CD4-positive, alpha-beta memory T cell (primary cell): Measurements from ENCODE around the gene MAN1C1. TPM values are rescaled to one million over a fixed set of nuclear protein-coding genes. Genes with fewer than 3 reads are reported as not detected.

Experiments
- CTCF ChIA-PET: fragments of 350-600 bp; sonication (Branson Sonifier 250); formaldehyde crosslinking; loops from one replicate; lab custom pipeline; 2021; ENCODE audit warnings: inconsistent platforms; ENCODE audit not compliant: partially characterized antibody; lab: Charles Lee
- POLR2A ChIA-PET: fragments of 350-600 bp; sonication (Branson Sonifier 250); formaldehyde crosslinking; loops from one replicate; lab custom pipeline; 2021; ENCODE audit not compliant: partially characterized antibody; lab: Charles Lee
- DNase-seq, 5 donors: peaks; one replicate each; pipeline versions ENCODE4 v3.0.0 to v3.0.0-alpha.2; 2020 to 2022; ENCODE audit warnings: mixed read lengths in 1 of 5
- H3K27ac ChIP-seq: one replicate; pipeline ENCODE4 v1.7.0; 2013; ENCODE audit warnings: low read depth, low read length
- H3K27me3 ChIP-seq: 2 replicates; pipeline ENCODE4 v1.7.0; 2013; ENCODE audit warnings: mild to moderate bottlenecking, low read length, moderate library complexity; ENCODE audit not compliant: insufficient read depth
- H3K36me3 ChIP-seq: 2 replicates; pipeline ENCODE4 v1.7.0; 2013; ENCODE audit warnings: mild to moderate bottlenecking, low read length, moderate library complexity; ENCODE audit not compliant: insufficient read depth
- H3K4me1 ChIP-seq: 2 replicates; pipeline ENCODE4 v1.7.0; 2013; ENCODE audit warnings: mild to moderate bottlenecking, low read length, moderate library complexity; ENCODE audit not compliant: insufficient read depth
- H3K4me3 ChIP-seq, 2 donors: one replicate each; pipeline ENCODE4 v1.7.0; 2013; ENCODE audit warnings: low read length in 2 of 2, mild to moderate bottlenecking in 1 of 2
- H3K9me3 ChIP-seq, 2 donors: one replicate each; pipeline ENCODE4 v1.7.0; 2013; ENCODE audit warnings: low read length in 2 of 2, control low read depth in 1 of 2; ENCODE audit not compliant: control insufficient read depth in 1 of 2
- H3K27ac Mint-ChIP-seq, 7 donors: one replicate each; pipeline ENCODE4 v1.8.0; 2020 to 2021; ENCODE audit warnings: mixed read lengths in 7 of 7, mild to moderate bottlenecking in 6 of 7, inconsistent platforms in 3 of 7, moderate library complexity in 3 of 7
- H3K27me3 Mint-ChIP-seq, 2 donors: one replicate each; pipeline ENCODE4 v1.8.0; 2020 to 2021; ENCODE audit warnings: mixed read lengths in 2 of 2
- H3K36me3 Mint-ChIP-seq, 2 donors: one replicate each; pipeline ENCODE4 v1.8.0; 2020 to 2021; ENCODE audit warnings: mixed read lengths in 2 of 2, inconsistent platforms in 1 of 2, mild to moderate bottlenecking in 1 of 2
- H3K4me1 Mint-ChIP-seq, 4 donors: one replicate each; pipeline ENCODE4 v1.8.0; 2020 to 2021; ENCODE audit warnings: mixed read lengths in 4 of 4, mild to moderate bottlenecking in 1 of 4
- H3K4me3 Mint-ChIP-seq, 8 donors: one replicate each; pipeline ENCODE4 v1.8.0; 2020 to 2021; ENCODE audit warnings: mixed read lengths in 8 of 8, mild to moderate bottlenecking in 7 of 8, moderate library complexity in 6 of 8, inconsistent platforms in 3 of 8
- H3K9me3 Mint-ChIP-seq, 8 donors: one replicate each; pipeline ENCODE4 v1.8.0; 2020 to 2021; ENCODE audit warnings: mixed read lengths in 8 of 8, mild to moderate bottlenecking in 5 of 8, inconsistent platforms in 3 of 8, moderate library complexity in 1 of 8
- intact Hi-C: fragments of 100-400 bp; cut with micrococcal nuclease; formaldehyde crosslinking; loops from one replicate; pipeline ENCODE4 v1.15.1; 2023
- polyA plus RNA-seq, 2 donors: library from polyadenylated mRNA; unstranded; fragments of 300-500 nt; fragmentation: Illumina TruSeq; gene quantifications; one replicate each; pipeline ENCODE4 v1.2.3, GENCODE V29; 2021
- total RNA-seq, 2 experiments: library from RNA; stranded (reverse); gene quantifications; one replicate each; pipeline ENCODE4 v1.2.3, GENCODE V29; 2021

MAN1C1 gene
- total and polyA plus RNA-seq, 4 experiments from 2014 or later, result 3.6 to 45.1 (median 26.5) TPM

- Histone ChIP-seq H3K4me1 (peaks cover 1% of the 10 kb centered on the region), H3K9me3 (no peaks in the 10 kb centered on the region), H3K36me3 (peaks cover 13% of the 10 kb centered on the region), H3K4me3 (no peak overlapping the region), H3K27ac (no peak overlapping the region), H3K27me3 (no peaks in the 10 kb centered on the region)
- H3K27me3 Mint-ChIP-seq, result no peaks in the 10 kb centered on the region
- CTCF ChIA-PET, result interaction anchor here (1.2 kb wide), 1 partner anchor 9 kb away, joined by 3 read pairs; no protein-coding TSS in a partner anchor
- DNase-seq, result no peak
- POLR2A ChIA-PET, result interaction anchor here (1.9 kb wide), 1 partner anchor 10 kb away, joined by 9 read pairs; no protein-coding TSS in a partner anchor
- no peaks in the 10 kb centered on the region for H3K9me3 Mint-ChIP-seq
- peaks cover 15 to 17% of the 10 kb centered on the region in 2 donors for H3K36me3 Mint-ChIP-seq
- no peak overlapping the region for H3K4me3 Mint-ChIP-seq
- intact Hi-C loops, result no loop called here
- peak overlapping the region in 4 of 7 donors; percentile 65 to 72 (median 70) for H3K27ac Mint-ChIP-seq
- peaks cover 9 to 19% (median 10%) of the 10 kb centered on the region in 4 donors for H3K4me1 Mint-ChIP-seq
Observed at GRCh38 chr1:25765136-25765922, 148.7 kb downstream of the MAN1C1 start.

GRCh38 chr1:25765923-25766589, 149.5 kb downstream of the MAN1C1 start:
- peaks cover 15 to 26% (median 16%) of the 10 kb centered on the region in 4 donors for H3K4me1 Mint-ChIP-seq
- Histone ChIP-seq H3K4me1 (peaks cover 9% of the 10 kb centered on the region), H3K36me3 (peaks cover 7% of the 10 kb centered on the region), H3K27ac (no peak overlapping the region), H3K4me3 (no peak overlapping the region), H3K9me3 (no peaks in the 10 kb centered on the region), H3K27me3 (no peaks in the 10 kb centered on the region)
- no peaks in the 10 kb centered on the region for H3K9me3 Mint-ChIP-seq
- H3K27ac Mint-ChIP-seq, result peak overlapping the region in 4 of 7 donors; percentile 37 to 79 (median 71)
- no peak for DNase-seq
- no peak overlapping the region for H3K4me3 Mint-ChIP-seq
- H3K36me3 Mint-ChIP-seq, result peaks cover 10 to 16% of the 10 kb centered on the region in 2 donors
- ChIA-PET CTCF (interaction anchor here (1.2 kb wide), 1 partner anchor 8 kb away, joined by 3 read pairs; no protein-coding TSS in a partner anchor), POLR2A (interaction anchor here (1.9 kb wide), 1 partner anchor 9 kb away, joined by 9 read pairs; no protein-coding TSS in a partner anchor)
- intact Hi-C loops, result no loop called here
- H3K27me3 Mint-ChIP-seq, result no peaks in the 10 kb centered on the region

GRCh38 chr1:25766721-25767436, 150.3 kb downstream of the MAN1C1 start:
- peaks cover 11 to 21% of the 10 kb centered on the region in 2 donors for H3K36me3 Mint-ChIP-seq
- H3K27me3 Mint-ChIP-seq, result no peaks in the 10 kb centered on the region
- no peak overlapping the region for H3K4me3 ChIP-seq
- no peaks in the 10 kb centered on the region for H3K9me3 ChIP-seq
- no peak for DNase-seq
- CTCF ChIA-PET, result no interaction called here
- intact Hi-C loops, result no loop called here
- H3K4me3 Mint-ChIP-seq, result no peak overlapping the region
- H3K27ac ChIP-seq, result no peak overlapping the region
- H3K36me3 ChIP-seq, result peaks cover 9% of the 10 kb centered on the region
- no peaks in the 10 kb centered on the region for H3K27me3 ChIP-seq
- H3K9me3 Mint-ChIP-seq, result no peaks in the 10 kb centered on the region
- peaks cover 20 to 35% (median 23%) of the 10 kb centered on the region in 4 donors for H3K4me1 Mint-ChIP-seq
- H3K27ac Mint-ChIP-seq, result peak overlapping the region in 2 of 7 donors; percentile 22 to 69
- POLR2A ChIA-PET, result interaction anchor here (1.9 kb wide), 1 partner anchor 8 kb away, joined by 9 read pairs; no protein-coding TSS in a partner anchor
- peaks cover 17% of the 10 kb centered on the region for H3K4me1 ChIP-seq

GRCh38 chr1:25767437-25767770, 150.8 kb downstream of the MAN1C1 start:
- H3K27me3 ChIP-seq, result no peaks in the 10 kb centered on the region
- intact Hi-C loops, result no loop called here
- Mint-ChIP-seq H3K36me3 (peaks cover 16 to 21% of the 10 kb centered on the region in 2 donors), H3K4me1 (peaks cover 24 to 40% (median 25%) of the 10 kb centered on the region in 4 donors), H3K4me3 (no peak overlapping the region), H3K9me3 (no peaks in the 10 kb centered on the region), H3K27ac (peak overlapping the region in 2 of 7 donors; percentile 13 to 69), H3K27me3 (no peaks in the 10 kb centered on the region)
- CTCF ChIA-PET, result no interaction called here
- H3K9me3 ChIP-seq, result no peaks in the 10 kb centered on the region
- H3K27ac ChIP-seq, result no peak overlapping the region
- H3K4me1 ChIP-seq, result peaks cover 22% of the 10 kb centered on the region
- no peak overlapping the region for H3K4me3 ChIP-seq
- H3K36me3 ChIP-seq, result peaks cover 12% of the 10 kb centered on the region
- DNase-seq, result no peak
- POLR2A ChIA-PET, result no interaction called here

GRCh38 chr1:25768999-25769398, 152.4 kb downstream of the MAN1C1 start:
- peaks cover 22 to 24% of the 10 kb centered on the region in 2 donors for H3K36me3 Mint-ChIP-seq
- H3K27ac Mint-ChIP-seq, result peak overlapping the region in 4 of 7 donors; percentile 12 to 73 (median 48)
- H3K4me1 Mint-ChIP-seq, result peaks cover 37 to 56% (median 41%) of the 10 kb centered on the region in 4 donors
- no peak overlapping the region for H3K4me3 Mint-ChIP-seq
- Histone ChIP-seq H3K4me1 (peaks cover 38% of the 10 kb centered on the region), H3K36me3 (peaks cover 5% of the 10 kb centered on the region), H3K9me3 (no peaks in the 10 kb centered on the region), H3K27ac (no peak overlapping the region), H3K4me3 (no peak overlapping the region), H3K27me3 (no peaks in the 10 kb centered on the region)
- ChIA-PET CTCF (no interaction called here), POLR2A (no interaction called here)
- H3K9me3 Mint-ChIP-seq, result no peaks in the 10 kb centered on the region
- intact Hi-C loops, result no loop called here
- DNase-seq, result no peak
- H3K27me3 Mint-ChIP-seq, result no peaks in the 10 kb centered on the region

GRCh38 chr1:25769625-25770383, 153.2 kb downstream of the MAN1C1 start:
- Mint-ChIP-seq H3K9me3 (no peaks in the 10 kb centered on the region), H3K4me1 (peaks cover 44 to 61% (median 49%) of the 10 kb centered on the region in 4 donors), H3K4me3 (no peak overlapping the region), H3K36me3 (peaks cover 22 to 23% of the 10 kb centered on the region in 2 donors), H3K27me3 (no peaks in the 10 kb centered on the region), H3K27ac (peak overlapping the region; percentile 12 to 84 (median 73))
- ChIA-PET POLR2A (no interaction called here), CTCF (interaction anchor here (1.7 kb wide), 1 partner anchor 161 kb away, joined by 3 read pairs; no protein-coding TSS in a partner anchor)
- intact Hi-C loops, result no loop called here
- Histone ChIP-seq H3K9me3 (no peaks in the 10 kb centered on the region), H3K36me3 (peaks cover 5% of the 10 kb centered on the region), H3K27ac (no peak overlapping the region), H3K4me3 (no peak overlapping the region), H3K4me1 (peaks cover 46% of the 10 kb centered on the region), H3K27me3 (no peaks in the 10 kb centered on the region)
- no peak for DNase-seq
